ENCODE results near the gene MEIOB. TPM values are rescaled to one million over a fixed set of nuclear protein-coding genes. Genes with fewer than 3 reads are reported as not detected.

Gene MEIOB
- total RNA-seq, 1 experiment from 2014 or later, result not detected

DNA sequence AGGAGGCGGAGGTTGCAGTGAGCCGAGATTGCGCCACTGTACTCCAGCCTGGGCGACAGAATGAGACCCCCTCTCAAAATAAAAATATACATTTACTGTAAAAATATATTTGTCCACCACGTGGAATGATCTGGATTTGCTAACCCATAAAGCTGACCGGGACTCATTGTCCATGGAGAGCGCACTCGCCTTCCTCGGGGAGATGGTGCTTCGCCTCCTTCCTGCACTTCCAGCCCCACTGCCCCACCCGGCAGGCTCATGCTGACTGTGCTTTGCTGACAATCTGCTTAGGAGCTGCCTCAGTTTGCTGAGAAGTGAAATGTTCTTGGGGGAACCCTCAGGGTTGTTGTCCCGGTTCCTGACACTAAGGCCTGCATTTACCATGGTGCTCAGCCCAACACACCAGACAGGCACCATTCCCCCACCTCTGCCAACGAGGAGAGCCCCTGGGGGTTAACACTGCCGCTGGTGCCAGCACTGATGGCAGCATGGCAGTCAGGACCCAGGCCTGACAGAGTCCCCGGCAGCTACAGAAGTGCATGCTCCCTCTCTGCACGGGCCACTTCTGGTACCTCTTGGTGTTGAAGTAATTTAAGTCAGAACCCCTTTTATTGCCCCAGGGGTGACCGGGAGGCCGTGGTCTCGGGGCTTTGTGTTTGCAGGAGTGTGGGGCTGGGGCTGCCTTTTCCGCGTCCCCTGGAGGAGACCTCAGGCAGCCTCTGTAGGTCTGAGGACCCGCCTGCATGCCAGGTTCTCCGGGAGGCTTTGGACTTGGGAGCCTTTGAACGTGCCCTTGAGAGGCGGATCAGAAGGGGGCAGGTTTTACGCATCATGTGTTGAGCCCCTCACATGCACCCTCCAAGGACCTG lies 86.8 kb downstream of the MEIOB start:
- H4K20me1 ChIP-seq (ENCODE audit: low read length), result no peaks in the 10 kb centered on the region
- ChIA-PET POLR2A (ENCODE audit: unreplicated experiment) (no interaction called here), CTCF (interaction anchor here (0.7 kb wide), 1 partner anchor 429 kb away, joined by 3 read pairs; the partner anchor contains the start of gene PGP)
- no TSS peak for BruUV-seq (replicated peaks)
- DNase-seq (no peak), ATAC-seq (no peak)
- H3K9me3 ChIP-seq (ENCODE audit: low read length), result no peaks in the 10 kb centered on the region
- peaks cover 11% of the 10 kb centered on the region; the same call in 1 of the 2 replicates for H3K4me1 ChIP-seq (ENCODE audit: insufficient read depth, low read length)
- no peak overlapping the region for H3K4me3 ChIP-seq (ENCODE audit: low read length)
- no peaks in the 10 kb centered on the region for H3K9me2 ChIP-seq (replicated peaks; ENCODE audit: low read length)
- TF ChIP-seq, protein P1, sequence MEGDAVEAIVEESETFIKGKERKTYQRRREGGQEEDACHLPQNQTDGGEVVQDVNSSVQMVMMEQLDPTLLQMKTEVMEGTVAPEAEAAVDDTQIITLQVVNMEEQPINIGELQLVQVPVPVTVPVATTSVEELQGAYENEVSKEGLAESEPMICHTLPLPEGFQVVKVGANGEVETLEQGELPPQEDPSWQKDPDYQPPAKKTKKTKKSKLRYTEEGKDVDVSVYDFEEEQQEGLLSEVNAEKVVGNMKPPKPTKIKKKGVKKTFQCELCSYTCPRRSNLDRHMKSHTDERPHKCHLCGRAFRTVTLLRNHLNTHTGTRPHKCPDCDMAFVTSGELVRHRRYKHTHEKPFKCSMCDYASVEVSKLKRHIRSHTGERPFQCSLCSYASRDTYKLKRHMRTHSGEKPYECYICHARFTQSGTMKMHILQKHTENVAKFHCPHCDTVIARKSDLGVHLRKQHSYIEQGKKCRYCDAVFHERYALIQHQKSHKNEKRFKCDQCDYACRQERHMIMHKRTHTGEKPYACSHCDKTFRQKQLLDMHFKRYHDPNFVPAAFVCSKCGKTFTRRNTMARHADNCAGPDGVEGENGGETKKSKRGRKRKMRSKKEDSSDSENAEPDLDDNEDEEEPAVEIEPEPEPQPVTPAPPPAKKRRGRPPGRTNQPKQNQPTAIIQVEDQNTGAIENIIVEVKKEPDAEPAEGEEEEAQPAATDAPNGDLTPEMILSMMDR (conservative IDR thresholded peaks at IDR 0.05; ENCODE audit: low read depth, low read length), result no peak
- no peak for TF ChIP-seq EZH2phosphoT487 (IDR thresholded peaks at IDR 0.05; ENCODE audit: borderline replicate concordance, low read length)
- no peak for TF ChIP-seq EZH2 (IDR thresholded peaks at IDR 0.05; ENCODE audit: low read length, unreplicated experiment)
- no peak overlapping the region for H3K27ac ChIP-seq (ENCODE audit: low read length)
- no peak overlapping the region for H2AFZ ChIP-seq (ENCODE audit: low read length)
- H3F3A ChIP-seq (ENCODE audit: low read length, unreplicated experiment), result no peaks in the 10 kb centered on the region
- intact Hi-C loops (cut with micrococcal nuclease), result no loop called here
- H3K4me2 ChIP-seq (ENCODE audit: low read length), result no peak overlapping the region
- peaks cover 49% of the 10 kb centered on the region for H3K79me2 ChIP-seq (ENCODE audit: low read length)
- no peaks in the 10 kb centered on the region for H3K36me3 ChIP-seq (ENCODE audit: low read depth, low read length)
- no peak overlapping the region for H3K9ac ChIP-seq (ENCODE audit: low read length)
- no peaks in the 10 kb centered on the region for H3K27me3 ChIP-seq (ENCODE audit: low read length)

Other genes with a start within 250 kb of the MEIOB start
- gene JPT2, start 193.9 kb downstream of the MEIOB start, total RNA-seq (2014; rRNA removed), result 85.2 and 86.5 TPM in 2 replicates
- 41.1 and 59.7 TPM in 2 replicates for gene MAPK8IP3, start 166.0 kb downstream of the MEIOB start, total RNA-seq (2014; rRNA removed)
- 66.9 and 70.3 TPM in 2 replicates for gene NME3, start 100.6 kb downstream of the MEIOB start, total RNA-seq (2014; rRNA removed)
- gene EME2, start 99.4 kb downstream of the MEIOB start, total RNA-seq (2014; rRNA removed), result 11.3 and 12.5 TPM in 2 replicates
- gene MRPS34, start 99.0 kb downstream of the MEIOB start, total RNA-seq (2014; rRNA removed), result 248 and 258 TPM in 2 replicates
- 27.4 and 30.4 TPM in 2 replicates for gene SPSB3, start 89.6 kb downstream of the MEIOB start, total RNA-seq (2014; rRNA removed)
- gene NUBP2, start 89.2 kb downstream of the MEIOB start, total RNA-seq (2014; rRNA removed), result 95.1 and 128 TPM in 2 replicates
- gene IGFALS, start 78.5 kb downstream of the MEIOB start, total RNA-seq (2014; rRNA removed), result not detected in 2 replicates
- gene HAGH, start 45.3 kb downstream of the MEIOB start, total RNA-seq (2014; rRNA removed), result 96.9 and 99.5 TPM in 2 replicates
- 37.5 and 47.5 TPM in 2 replicates for gene FAHD1, start 45.0 kb downstream of the MEIOB start, total RNA-seq (2014; rRNA removed)
- gene HS3ST6, start 46.3 kb upstream of the MEIOB start, total RNA-seq (2014; rRNA removed), result not detected in 2 replicates
- 24.6 and 25.7 TPM in 2 replicates for gene MSRB1, start 71.0 kb upstream of the MEIOB start, total RNA-seq (2014; rRNA removed)
- 1.5 TPM in 1 of 2 replicates, not detected in the other for gene RPL3L, start 82.5 kb upstream of the MEIOB start, total RNA-seq (2014; rRNA removed)
- gene NDUFB10, start 87.4 kb upstream of the MEIOB start, total RNA-seq (2014; rRNA removed), result 407 and 530 TPM in 2 replicates
- gene RPS2, start 92.7 kb upstream of the MEIOB start, total RNA-seq (2014; rRNA removed), result 2,234 and 2,721 TPM in 2 replicates
- gene RNF151, start 94.7 kb upstream of the MEIOB start, total RNA-seq (2014; rRNA removed), result not detected in 2 replicates
- gene TBL3, start 99.9 kb upstream of the MEIOB start, total RNA-seq (2014; rRNA removed), result 71.5 and 111 TPM in 2 replicates
- gene NOXO1, start 109.3 kb upstream of the MEIOB start, total RNA-seq (2014; rRNA removed), result 2.4 and 3.4 TPM in 2 replicates
- gene GFER, start 112.0 kb upstream of the MEIOB start, total RNA-seq (2014; rRNA removed), result 66.8 and 77.2 TPM in 2 replicates
- 1.5 and 2.8 TPM in 2 replicates for gene SYNGR3, start 117.8 kb upstream of the MEIOB start, total RNA-seq (2014; rRNA removed)
- gene ZNF598, start 137.7 kb upstream of the MEIOB start, total RNA-seq (2014; rRNA removed), result 44.4 and 60.1 TPM in 2 replicates
- gene NPW, start 147.6 kb upstream of the MEIOB start, total RNA-seq (2014; rRNA removed), result 3.8 and 5.6 TPM in 2 replicates
- gene NHERF2, start 154.7 kb upstream of the MEIOB start, total RNA-seq (2014; rRNA removed), result 145 and 160 TPM in 2 replicates
- 87.1 and 90.1 TPM in 2 replicates for gene NTHL1, start 175.7 kb upstream of the MEIOB start, total RNA-seq (2014; rRNA removed)
- gene TSC2, start 175.8 kb upstream of the MEIOB start, total RNA-seq (2014; rRNA removed), result 59.3 and 64.4 TPM in 2 replicates